HG02943 (cell line): Measurements from ENCODE around the gene RIT2.

Source experiments
- ATAC-seq: cut with Tn5 transposase; IDR thresholded peaks from one replicate; pipeline ENCODE4 v1.9.1; 2021; ENCODE audit warnings: mild to moderate bottlenecking, low read depth, moderate library complexity; ENCODE audit not compliant: unreplicated experiment

Gene RIT2

GRCh38 chr18:42719221-42719620 is 396.3 kb downstream of the RIT2 start:
- no peak for ATAC-seq

- no peak for ATAC-seq
Observed at GRCh38 chr18:42712065-42712464, 403.4 kb downstream of the RIT2 start.

GRCh38 chr18:42707080-42707479 is 408.4 kb downstream of the RIT2 start:
- no peak for ATAC-seq

GRCh38 chr18:42706618-42707017 is 408.9 kb downstream of the RIT2 start:
- no peak for ATAC-seq

GRCh38 chr18:42706029-42706608 is 409.4 kb downstream of the RIT2 start:
- ATAC-seq = no peak
